Activated T-cell treated with anti-CD3 and anti-CD28 coated beads, Interleukin-2, amount 50 U/mL, for 4 hours (primary cell): Measurements from ENCODE around the gene FTL. TPM values are rescaled to one million over a fixed set of nuclear protein-coding genes. Genes with fewer than 3 reads are reported as not detected.

Source experiments
- ATAC-seq, 2 donors: fragments of 200-7000 bp; cut with Tn5 transposase; one replicate each; pipeline ENCODE4 v1.10.0; 2021
- DNase-seq: peaks from one replicate; pipeline ENCODE4 v3.0.0-alpha.2; 2020
- H3K27me3 Mint-ChIP-seq: one replicate; pipeline ENCODE4 v1.8.0; 2021; ENCODE audit warnings: low read depth, mixed read lengths
- H3K36me3 Mint-ChIP-seq: one replicate; pipeline ENCODE4 v1.8.0; 2022; ENCODE audit warnings: mixed read lengths; ENCODE audit not compliant: insufficient read depth
- H3K4me1 Mint-ChIP-seq: one replicate; pipeline ENCODE4 v1.8.0; 2021; ENCODE audit warnings: low read depth, mixed read lengths
- H3K4me3 Mint-ChIP-seq: one replicate; pipeline ENCODE4 v1.8.0; 2021; ENCODE audit warnings: mild to moderate bottlenecking, moderate library complexity, mixed read lengths
- H3K9me3 Mint-ChIP-seq: one replicate; pipeline ENCODE4 v1.8.0; 2021; ENCODE audit warnings: mixed read lengths
- total RNA-seq, 3 donors: library from RNA; stranded (reverse); gene quantifications; one replicate each; pipeline ENCODE4 v1.2.1, GENCODE V29; 2021

The FTL gene
- total RNA-seq, 3 donors from 2014 or later: 996 to 1,080 (median 1,001) TPM

DNA sequence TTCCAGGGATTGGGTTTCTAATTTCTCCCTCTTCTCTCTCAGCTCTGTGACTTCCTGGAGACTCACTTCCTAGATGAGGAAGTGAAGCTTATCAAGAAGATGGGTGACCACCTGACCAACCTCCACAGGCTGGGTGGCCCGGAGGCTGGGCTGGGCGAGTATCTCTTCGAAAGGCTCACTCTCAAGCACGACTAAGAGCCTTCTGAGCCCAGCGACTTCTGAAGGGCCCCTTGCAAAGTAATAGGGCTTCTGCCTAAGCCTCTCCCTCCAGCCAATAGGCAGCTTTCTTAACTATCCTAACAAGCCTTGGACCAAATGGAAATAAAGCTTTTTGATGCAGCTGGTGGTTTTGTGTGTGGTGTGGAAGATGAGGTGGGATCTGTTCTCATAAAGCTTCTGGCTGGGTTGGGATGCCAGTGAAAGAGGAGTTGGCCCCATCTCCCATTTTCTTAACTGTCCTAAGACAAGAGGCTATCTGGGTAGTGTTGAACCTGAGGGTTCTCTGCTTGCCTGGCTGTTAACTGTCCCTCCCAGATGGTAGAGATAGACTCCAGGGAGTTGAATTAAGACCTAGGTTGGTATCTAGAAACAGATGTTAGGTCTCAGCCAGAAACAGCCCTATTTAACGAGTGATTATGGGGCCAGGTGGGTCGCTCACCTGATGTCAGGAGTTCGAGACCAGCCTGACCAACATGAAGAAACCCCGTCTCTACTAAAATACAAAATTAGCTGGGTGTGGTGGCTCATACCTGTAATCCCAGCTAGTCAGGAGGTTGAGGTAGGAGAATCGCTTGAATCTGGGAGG lies 1.6 kb downstream of the FTL start:
- Mint-ChIP-seq H3K27me3 (no peaks in the 10 kb centered on the region), H3K9me3 (no peaks in the 10 kb centered on the region), H3K4me3 (peak overlapping the region; percentile 100), H3K4me1 (peaks cover 56% of the 10 kb centered on the region), H3K36me3 (peaks cover 14% of the 10 kb centered on the region)
- no peak for ATAC-seq
- DNase-seq: no peak

GRCh38 chr19:48967346-48968178 lies 2.5 kb downstream of the FTL start:
- H3K36me3 Mint-ChIP-seq: peaks cover 14% of the 10 kb centered on the region
- H3K9me3 Mint-ChIP-seq: no peaks in the 10 kb centered on the region
- H3K4me3 Mint-ChIP-seq: peak overlapping the region; percentile 100
- ATAC-seq (no peak), DNase-seq (no peak)
- H3K27me3 Mint-ChIP-seq: no peaks in the 10 kb centered on the region
- H3K4me1 Mint-ChIP-seq: peaks cover 48% of the 10 kb centered on the region

DNA sequence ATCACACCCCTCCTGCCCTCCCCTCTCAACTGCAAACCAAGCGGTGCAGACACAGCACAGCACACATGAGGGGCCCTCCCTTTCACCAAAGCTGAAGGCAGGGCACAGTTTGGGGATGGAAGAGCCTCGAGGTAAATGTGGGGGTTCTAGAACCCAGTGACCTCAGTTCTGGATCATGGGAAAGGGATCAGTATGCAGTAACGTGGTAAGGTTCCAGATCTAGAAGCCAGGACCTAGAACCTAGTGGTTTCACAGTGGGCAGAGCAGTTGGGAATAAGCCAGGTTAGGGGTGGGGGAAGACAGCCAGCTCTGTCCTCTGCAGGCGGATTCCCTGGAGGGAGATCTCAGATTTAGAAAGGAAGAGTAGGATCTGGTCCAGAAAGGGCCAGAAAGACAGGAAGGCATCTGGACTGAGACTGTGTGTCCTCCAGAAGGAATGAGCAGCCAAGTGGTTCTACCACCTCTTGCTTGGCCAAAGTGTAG lies 3.1 kb downstream of the FTL start:
- H3K4me1 Mint-ChIP-seq: peaks cover 45% of the 10 kb centered on the region
- peaks cover 14% of the 10 kb centered on the region for H3K36me3 Mint-ChIP-seq
- no peaks in the 10 kb centered on the region for H3K27me3 Mint-ChIP-seq
- ATAC-seq (no peak), DNase-seq (no peak)
- no peak overlapping the region for H3K4me3 Mint-ChIP-seq
- H3K9me3 Mint-ChIP-seq: no peaks in the 10 kb centered on the region

DNA sequence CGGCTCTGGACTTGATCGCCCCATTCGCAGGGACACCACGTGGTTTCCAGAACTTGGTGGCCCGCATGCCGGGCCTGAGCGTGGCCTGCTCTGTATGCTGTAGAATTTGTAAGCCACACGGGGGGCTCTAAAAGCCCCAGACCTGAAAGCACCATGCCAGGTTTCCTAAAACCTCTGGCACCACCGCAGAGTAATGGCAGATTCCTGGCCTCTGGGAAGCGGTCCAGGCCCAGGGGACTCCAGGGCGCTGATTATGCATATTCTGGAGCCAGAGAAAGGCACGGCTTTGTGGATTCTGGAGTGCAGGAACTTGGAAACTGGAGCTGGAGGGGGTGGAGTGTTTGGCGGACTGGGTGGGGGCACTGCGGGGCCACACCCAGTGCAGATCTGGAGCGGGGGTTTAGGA lies 3.7 kb downstream of the FTL start:
- Mint-ChIP-seq H3K9me3 (no peaks in the 10 kb centered on the region), H3K4me1 (peaks cover 39% of the 10 kb centered on the region), H3K4me3 (no peak overlapping the region), H3K36me3 (peaks cover 14% of the 10 kb centered on the region), H3K27me3 (no peaks in the 10 kb centered on the region)
- no peak for DNase-seq
- ATAC-seq: no peak

DNA sequence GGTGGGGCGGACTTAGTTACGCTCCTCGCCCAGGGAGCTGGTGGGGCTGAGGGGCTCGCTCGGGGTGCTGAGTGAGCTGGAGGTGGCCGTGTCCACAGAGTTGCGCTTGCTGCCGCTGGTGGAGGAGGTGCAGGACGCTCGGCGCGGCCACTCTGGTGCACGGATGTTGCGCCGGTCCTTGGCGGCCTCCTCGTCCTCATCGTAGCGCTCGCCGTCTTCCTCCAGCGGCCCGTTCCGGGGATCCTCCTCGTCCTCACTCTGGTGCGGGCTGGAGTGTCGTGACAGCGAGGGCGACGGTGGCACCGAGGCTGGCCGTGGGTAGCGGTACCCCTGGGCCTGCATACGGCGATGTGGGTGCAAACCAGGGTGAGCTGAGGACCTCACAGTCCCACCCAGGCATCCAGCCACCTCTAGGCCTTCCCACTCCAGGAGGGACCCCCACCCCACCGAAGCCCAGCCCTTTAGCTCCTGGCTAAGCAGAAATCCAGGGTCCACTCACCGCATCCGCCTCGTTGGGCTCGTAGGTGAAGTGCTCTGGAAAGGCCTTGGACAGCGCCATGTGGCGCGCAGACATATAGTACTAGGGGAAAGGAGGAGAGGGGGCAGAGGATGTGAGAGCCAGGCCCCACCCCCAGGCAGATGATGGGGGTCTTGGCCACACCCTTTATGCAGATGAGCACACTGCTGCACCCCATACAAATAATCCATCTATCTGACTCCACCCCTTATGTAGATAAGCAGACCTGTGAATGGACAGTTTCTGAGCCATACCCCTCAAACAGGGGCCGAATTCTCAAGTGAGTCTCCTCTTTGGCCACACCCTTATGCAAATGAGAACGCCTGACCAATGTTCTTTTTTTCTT lies 4.4 kb downstream of the FTL start:
- peaks cover 32% of the 10 kb centered on the region for H3K4me1 Mint-ChIP-seq
- peaks cover 14% of the 10 kb centered on the region for H3K36me3 Mint-ChIP-seq
- ATAC-seq: no peak
- H3K27me3 Mint-ChIP-seq: no peaks in the 10 kb centered on the region
- H3K4me3 Mint-ChIP-seq: no peak overlapping the region
- no peak for DNase-seq
- no peaks in the 10 kb centered on the region for H3K9me3 Mint-ChIP-seq

- Mint-ChIP-seq H3K9me3 (no peaks in the 10 kb centered on the region), H3K4me1 (peaks cover 29% of the 10 kb centered on the region), H3K27me3 (no peaks in the 10 kb centered on the region), H3K4me3 (no peak overlapping the region), H3K36me3 (peaks cover 14% of the 10 kb centered on the region)
- DNase-seq: no peak
- no peak for ATAC-seq
Measured at GRCh38 chr19:48970139-48970766, 5.1 kb downstream of the FTL start.

GRCh38 chr19:48970923-48971395 lies 5.8 kb downstream of the FTL start:
- H3K36me3 Mint-ChIP-seq: peaks cover 10% of the 10 kb centered on the region
- no peaks in the 10 kb centered on the region for H3K9me3 Mint-ChIP-seq
- peak; percentile 82 to 83 for ATAC-seq
- H3K4me3 Mint-ChIP-seq: peak overlapping the region; percentile 29
- peaks cover 22% of the 10 kb centered on the region for H3K4me1 Mint-ChIP-seq
- H3K27me3 Mint-ChIP-seq: no peaks in the 10 kb centered on the region
- DNase-seq: peak; percentile 85

DNA sequence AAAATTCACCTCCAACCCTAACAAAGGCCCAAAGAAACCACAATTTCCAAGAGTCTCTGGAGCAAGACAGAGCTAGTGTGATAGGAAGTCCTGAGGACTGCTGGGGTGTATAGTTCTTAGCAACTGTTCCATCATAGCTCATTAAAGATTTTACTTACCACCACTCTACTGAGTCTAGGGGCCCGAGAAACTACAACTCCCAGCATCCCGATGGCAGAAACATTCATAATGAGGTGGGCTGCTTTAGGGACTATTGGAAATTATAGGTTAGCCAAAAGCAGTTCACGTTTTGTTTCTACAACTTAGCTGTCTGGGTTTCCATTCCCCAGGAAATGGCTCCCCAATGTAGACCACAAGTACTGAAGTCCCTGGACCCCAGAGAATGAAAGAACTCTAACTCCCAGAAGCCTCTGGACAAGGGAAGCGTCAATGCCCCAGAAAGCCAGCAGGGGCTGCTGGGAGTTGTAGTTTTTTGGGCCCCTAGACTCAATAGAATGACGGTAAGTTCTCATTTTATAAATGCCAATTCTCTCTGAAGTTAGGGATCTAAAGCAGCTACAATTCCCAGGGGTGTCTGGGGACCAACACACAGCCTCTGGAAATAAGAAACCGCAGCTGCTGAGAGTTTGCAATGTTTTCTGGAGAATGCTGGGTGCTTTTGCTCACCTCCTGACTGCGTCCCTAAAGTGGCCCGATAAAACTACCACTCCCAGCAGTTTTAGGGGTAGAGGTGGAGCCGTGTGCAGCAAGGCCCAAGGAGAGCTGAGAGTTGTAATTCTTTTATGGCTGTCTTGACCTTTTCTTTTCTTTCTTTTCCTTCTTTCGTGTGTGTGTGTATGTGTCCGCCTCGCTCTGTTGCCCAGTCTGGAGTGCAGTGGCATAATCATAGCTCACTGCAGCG lies 11.1 kb downstream of the FTL start:
- Mint-ChIP-seq H3K4me1 (no peaks in the 10 kb centered on the region), H3K9me3 (no peaks in the 10 kb centered on the region), H3K36me3 (peaks cover 11% of the 10 kb centered on the region), H3K27me3 (no peaks in the 10 kb centered on the region), H3K4me3 (no peak overlapping the region)
- DNase-seq (no peak), ATAC-seq (peak; percentile 87 to 90)

- Mint-ChIP-seq H3K4me3 (no peak overlapping the region), H3K36me3 (peaks cover 12% of the 10 kb centered on the region), H3K27me3 (no peaks in the 10 kb centered on the region), H3K9me3 (no peaks in the 10 kb centered on the region), H3K4me1 (no peaks in the 10 kb centered on the region)
- DNase-seq (no peak), ATAC-seq (no peak)
Measured at GRCh38 chr19:48977061-48977460, 12.0 kb downstream of the FTL start.

- Mint-ChIP-seq H3K27me3 (no peaks in the 10 kb centered on the region), H3K36me3 (peaks cover 13% of the 10 kb centered on the region), H3K4me3 (no peak overlapping the region), H3K9me3 (no peaks in the 10 kb centered on the region), H3K4me1 (peaks cover under 1% of the 10 kb centered on the region)
- ATAC-seq: no peak
- DNase-seq: no peak
Measured at GRCh38 chr19:48982280-48982679, 17.2 kb downstream of the FTL start.

DNA sequence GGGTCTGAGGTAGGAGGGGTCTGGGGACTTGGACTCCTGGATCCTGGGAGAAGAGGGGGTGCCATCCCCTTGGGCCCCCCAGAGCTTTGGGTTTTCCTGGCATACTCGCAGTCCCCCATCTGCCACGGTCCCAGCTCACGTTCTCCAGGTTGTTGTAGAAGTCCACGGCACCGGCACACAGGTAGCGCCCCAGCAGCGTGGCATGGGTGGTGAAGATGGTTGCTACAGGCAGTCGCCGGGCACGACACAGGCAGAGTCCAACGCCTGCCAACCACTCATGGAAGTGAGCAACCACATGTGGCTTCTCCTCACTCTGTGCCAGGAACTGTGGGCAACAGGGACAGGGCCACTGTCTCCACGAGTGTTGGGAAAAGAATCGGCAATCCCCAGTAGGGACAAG lies 20.6 kb downstream of the FTL start:
- peaks cover 17% of the 10 kb centered on the region for H3K36me3 Mint-ChIP-seq
- H3K4me1 Mint-ChIP-seq: peaks cover 12% of the 10 kb centered on the region
- H3K9me3 Mint-ChIP-seq: no peaks in the 10 kb centered on the region
- DNase-seq (no peak), ATAC-seq (no peak)
- no peak overlapping the region for H3K4me3 Mint-ChIP-seq
- H3K27me3 Mint-ChIP-seq: no peaks in the 10 kb centered on the region

GRCh38 chr19:48986211-48986610 lies 21.1 kb downstream of the FTL start:
- Mint-ChIP-seq H3K9me3 (no peaks in the 10 kb centered on the region), H3K36me3 (peaks cover 19% of the 10 kb centered on the region)

GRCh38 chr19:48987323-48987722 lies 22.2 kb downstream of the FTL start:
- DNase-seq (no peak), ATAC-seq (no peak)
- Mint-ChIP-seq H3K4me3 (no peak overlapping the region), H3K36me3 (peaks cover 17% of the 10 kb centered on the region), H3K4me1 (peaks cover 23% of the 10 kb centered on the region), H3K27me3 (no peaks in the 10 kb centered on the region), H3K9me3 (no peaks in the 10 kb centered on the region)

More at GRCh38 chr19:48986211-48986610, 21.1 kb downstream of the FTL start:
- no peaks in the 10 kb centered on the region for H3K27me3 Mint-ChIP-seq
- no peak for DNase-seq
- H3K4me3 Mint-ChIP-seq: no peak overlapping the region
- peaks cover 17% of the 10 kb centered on the region for H3K4me1 Mint-ChIP-seq
- ATAC-seq: no peak
